HG03439 (cell line): Measurements from ENCODE around the gene INTS7.
"Not testable (repeated sequence)": the region's sequence is repeated elsewhere in the genome, so short reads cannot be mapped to it uniquely, and the experiment has no call there.

Experiments used
- ATAC-seq: cut with Tn5 transposase; IDR thresholded peaks from one replicate; pipeline ENCODE4 v1.9.1; 2021; ENCODE audit warnings: mild to moderate bottlenecking, moderate library complexity; ENCODE audit not compliant: unreplicated experiment

The INTS7 gene

GRCh38 chr1:211985556-211986264 lies 49.6 kb downstream of the INTS7 start:
- ATAC-seq: peak; percentile 93

- ATAC-seq: no peak
These were observed 56.8 kb downstream of the INTS7 start for GRCh38 chr1:211978596-211978995.

GRCh38 chr1:211975152-211975941 lies 60.0 kb downstream of the INTS7 start:
- ATAC-seq: no peak

- no peak for ATAC-seq
These were observed 61.8 kb downstream of the INTS7 start for GRCh38 chr1:211973541-211973940.

GRCh38 chr1:211968200-211968834 lies 67.0 kb downstream of the INTS7 start:
- no peak for ATAC-seq

GRCh38 chr1:211967704-211968103 lies 67.7 kb downstream of the INTS7 start:
- no peak for ATAC-seq

- ATAC-seq: no peak
These were observed 70.1 kb downstream of the INTS7 start for GRCh38 chr1:211965108-211965805.

- no peak for ATAC-seq
These were observed 75.7 kb downstream of the INTS7 start for GRCh38 chr1:211959680-211960079.

- ATAC-seq: no peak
These were observed 76.1 kb downstream of the INTS7 start for GRCh38 chr1:211959221-211959620.

GRCh38 chr1:211954028-211954427 lies 81.3 kb downstream of the INTS7 start:
- not testable (repeated sequence) for ATAC-seq

GRCh38 chr1:211953543-211953942 lies 81.8 kb downstream of the INTS7 start:
- ATAC-seq: not testable (repeated sequence)

- ATAC-seq: no peak
These were observed 83.1 kb downstream of the INTS7 start for GRCh38 chr1:211952299-211952698.

- peak; percentile 97 for ATAC-seq
These were observed 83.5 kb downstream of the INTS7 start for GRCh38 chr1:211951856-211952255.

GRCh38 chr1:211948377-211948776 lies 87.0 kb downstream of the INTS7 start:
- ATAC-seq: no peak

- ATAC-seq: no peak
These were observed 87.7 kb downstream of the INTS7 start for GRCh38 chr1:211947396-211948295.

- ATAC-seq: no peak
These were observed 90.4 kb downstream of the INTS7 start for GRCh38 chr1:211944733-211945500.

- no peak for ATAC-seq
These were observed 92.8 kb downstream of the INTS7 start for GRCh38 chr1:211942583-211942982.

- ATAC-seq: peak; percentile 80
These were observed 95.4 kb downstream of the INTS7 start for GRCh38 chr1:211939876-211940468.

GRCh38 chr1:211938561-211938997 lies 96.8 kb downstream of the INTS7 start:
- ATAC-seq: no peak
